Endothelial cell of umbilical vein (primary cell): ENCODE data around the gene PAGE4. TPM values are rescaled to one million over a fixed set of nuclear protein-coding genes. Genes with fewer than 3 reads are reported as not detected.

Experiments
- BruUV-seq: library from RNA; stranded (reverse); fragments of 400-500 nt; replicated peaks from 2 replicates; lab custom pipeline; 2021; lab: Mats Ljungman, UMichigan
- CTCF ChIA-PET: fragments of 300-600, 350-600 bp; sonication (Branson Sonifier 250); formaldehyde crosslinking; loops from one replicate; lab custom pipeline; 2021; ENCODE audit warnings: antibody characterized with exemption, inconsistent platforms; lab: Charles Lee
- POLR2A ChIA-PET: fragments of 300-600, 350-600 bp; sonication (Branson Sonifier 250); formaldehyde crosslinking; loops from one replicate; lab custom pipeline; 2021; ENCODE audit warnings: antibody characterized with exemption, inconsistent platforms; lab: Charles Lee
- DNase-seq: peaks from one replicate; pipeline ENCODE4 v3.0.0-alpha.2; 2011; ENCODE audit warnings: low read depth, low spot score
- FAIRE-seq: peaks from 2 replicates; lab custom pipeline; 2011; peaks lifted over from hg19 to GRCh38; lab: Jason Lieb, UNC
- H2AFZ ChIP-seq: 2 replicates; pipeline ENCODE4 v1.6.0; 2012; ENCODE audit warnings: low read depth, low read length, control low read depth, inconsistent platforms
- H3K27ac ChIP-seq: 2 replicates; pipeline ENCODE4 v1.5.1; 2011; ENCODE audit warnings: low read depth, mild to moderate bottlenecking, control low read depth, low read length, moderate library complexity; ENCODE audit not compliant: insufficient read depth
- H3K27me3 ChIP-seq, 2 experiments: 2 replicates each; pipeline versions ENCODE4 v1.6.0 to v1.6.1; 2011; ENCODE audit warnings: low read length in 2 of 2, mixed read lengths in 1 of 2; ENCODE audit not compliant: control insufficient read depth in 2 of 2, insufficient read depth in 2 of 2
- H3K36me3 ChIP-seq, 2 experiments: 2 replicates in 1 of 2; 3 replicates in 1 of 2; pipeline ENCODE4 v1.5.1; 2011; ENCODE audit warnings: low read length in 2 of 2, mild to moderate bottlenecking in 1 of 2, moderate library complexity in 1 of 2; ENCODE audit not compliant: control insufficient read depth in 2 of 2, insufficient read depth in 2 of 2; ENCODE audit errors: extremely low read depth in 1 of 2
- H3K4me1 ChIP-seq: 3 replicates; pipeline ENCODE4 v1.5.1; 2011; ENCODE audit warnings: mild to moderate bottlenecking, low read length; ENCODE audit not compliant: control insufficient read depth, insufficient read depth; ENCODE audit errors: extremely low read depth
- H3K4me2 ChIP-seq: 2 replicates; pipeline ENCODE4 v1.6.1; 2011; ENCODE audit warnings: low read length, control low read depth, mixed read lengths; ENCODE audit not compliant: insufficient read depth
- H3K4me3 ChIP-seq, 3 experiments: fragments of 200-600 bp in 1 of 3; sonication (generic), shearing (Covaris generic) in 1 of 3; replicated peaks in 1 of 3; 2 replicates each; pipeline ENCODE4 v1.5.1; 2011 to 2016; ENCODE audit warnings: control low read depth in 3 of 3, low read length in 3 of 3, mild to moderate bottlenecking in 2 of 3, inconsistent platforms in 1 of 3, low read depth in 1 of 3, moderate library complexity in 1 of 3; ENCODE audit not compliant: insufficient read depth in 1 of 3
- H3K79me2 ChIP-seq: 2 replicates; pipeline ENCODE4 v1.6.0; 2012; ENCODE audit warnings: low read length, inconsistent platforms; ENCODE audit not compliant: control insufficient read depth, insufficient read depth
- H3K9ac ChIP-seq: replicated peaks from 2 replicates; pipeline ENCODE3; 2011; ENCODE audit warnings: low read length, control low read depth; ENCODE audit not compliant: insufficient read depth; ENCODE audit errors: extremely low read depth
- H3K9me1 ChIP-seq: replicated peaks from 3 replicates; pipeline ENCODE4 v1.6.0; 2011; ENCODE audit warnings: mild to moderate bottlenecking, low read length; ENCODE audit not compliant: control insufficient read depth, insufficient read depth; ENCODE audit errors: extremely low read depth
- H3K9me3 ChIP-seq: replicated peaks from 2 replicates; pipeline ENCODE4 v1.5.1; 2012; ENCODE audit warnings: low read length, inconsistent platforms; ENCODE audit not compliant: control insufficient read depth, insufficient read depth
- H4K20me1 ChIP-seq: replicated peaks from 2 replicates; pipeline ENCODE3; 2011; ENCODE audit warnings: mild to moderate bottlenecking, low read length; ENCODE audit not compliant: control insufficient read depth, insufficient read depth; ENCODE audit errors: extremely low read depth
- CTCF ChIP-seq, 2 donors: IDR thresholded peaks; 1 replicate in 1 of 2; 2 replicates in 1 of 2; pipeline ENCODE4 v1.5.1; 2011; ENCODE audit warnings: low read length in 2 of 2, mild to moderate bottlenecking in 2 of 2, moderate library complexity in 2 of 2, control low read depth in 1 of 2, inconsistent platforms in 1 of 2, low read depth in 1 of 2; ENCODE audit not compliant: insufficient read depth in 1 of 2; ENCODE audit errors: extremely low read depth in 1 of 2
- EZH2 ChIP-seq: IDR thresholded peaks from 2 replicates; pipeline ENCODE4 v1.6.1; 2012; ENCODE audit warnings: borderline replicate concordance, low read depth, mild to moderate bottlenecking, moderate library complexity, low read length, inconsistent platforms; ENCODE audit not compliant: severe bottlenecking
- FOS ChIP-seq: IDR thresholded peaks from 2 replicates; pipeline ENCODE4 v1.6.1; 2011; ENCODE audit warnings: mild to moderate bottlenecking, low read length, moderate library complexity, borderline replicate concordance; ENCODE audit not compliant: insufficient read depth
- GATA2 ChIP-seq: IDR thresholded peaks from 2 replicates; pipeline ENCODE4 v1.7.0; 2011; ENCODE audit warnings: low read depth, mild to moderate bottlenecking, moderate library complexity, mixed read lengths, low read length; ENCODE audit not compliant: insufficient read length, insufficient read depth
- JUN ChIP-seq: IDR thresholded peaks from 2 replicates; pipeline ENCODE4 v1.6.1; 2011; ENCODE audit warnings: borderline replicate concordance, low read depth; ENCODE audit not compliant: insufficient read length, insufficient read depth
- MAX ChIP-seq: IDR thresholded peaks from 2 replicates; pipeline ENCODE4 v1.6.1; 2011; ENCODE audit not compliant: insufficient read depth, insufficient read length
- MYC ChIP-seq: IDR thresholded peaks from one replicate; pipeline ENCODE4 v1.6.1; 2011; ENCODE audit warnings: mild to moderate bottlenecking, low read depth, low read length
- POLR2A ChIP-seq: IDR thresholded peaks from 2 replicates; pipeline ENCODE4 v1.6.1; 2012; ENCODE audit warnings: low read depth, mild to moderate bottlenecking, control low read depth, low read length
- POLR2AphosphoS5 ChIP-seq: IDR thresholded peaks from 2 replicates; pipeline ENCODE4 v1.6.1; 2012; ENCODE audit warnings: low read depth, mild to moderate bottlenecking, control low read depth, low read length, moderate library complexity; ENCODE audit not compliant: insufficient read depth
- dilution Hi-C: fragments of 300-500 bp; cut with MboI; formaldehyde crosslinking; loops from one replicate; pipeline ENCODE4 v1.15.0; 2019; ENCODE audit warnings: low sequenced_read_pairs; ENCODE audit not compliant: extremely low pct_ligation_motif_present
- intact Hi-C: fragments of 100-400 bp; cut with micrococcal nuclease; formaldehyde crosslinking; loops from one replicate; pipeline ENCODE4 v1.10.0; 2022
- polyA plus RNA-seq, 4 experiments: library from polyadenylated mRNA; depleted of rRNA in 3 of 4; stranded (reverse) in 3 of 4; unstranded in 1 of 4; fragments of >200 nt; gene quantifications; 2 replicates each; pipeline versions ENCODE4 v1.2.1 to v1.2.3, GENCODE V29; 2011 to 2012; ENCODE audit warnings: missing spikeins in 1 of 4
- total RNA-seq: library from RNA; stranded (reverse); gene quantifications from 2 replicates; pipeline ENCODE4 v1.2.3, GENCODE V29; 2021

Gene PAGE4
- total and polyA plus RNA-seq, 2 donors (not counting 3 experiments of a cell fraction or from before 2014, with no cell fraction given) = not detected

DNA sequence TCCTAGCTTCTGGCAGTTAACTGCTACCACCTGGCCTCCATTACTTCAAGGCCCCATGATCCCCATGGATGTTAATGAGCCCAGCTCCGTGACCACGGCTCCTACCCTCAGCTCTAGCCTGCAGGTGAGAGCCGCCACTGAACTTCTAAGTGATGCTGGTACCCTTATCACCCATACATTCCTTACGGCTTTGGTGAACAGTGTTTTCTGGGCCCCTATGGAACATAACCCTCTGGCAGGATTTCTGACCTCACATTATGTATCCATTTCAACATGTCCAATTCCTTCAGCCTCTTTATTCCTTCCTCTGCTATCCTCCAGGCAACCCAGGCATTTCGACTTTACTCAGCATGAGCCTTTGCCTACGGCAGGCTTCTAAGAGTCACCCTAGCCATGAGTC is 24.6 kb downstream of the PAGE4 start:
- Histone ChIP-seq H3K9ac (no peak overlapping the region), H3K27me3 (no peaks in the 10 kb centered on the region), H4K20me1 (no peaks in the 10 kb centered on the region), H3K4me3 (no peak overlapping the region), H3K4me2 (no peak overlapping the region), H3K9me3 (no peaks in the 10 kb centered on the region), H3K9me1 (no peaks in the 10 kb centered on the region), H3K36me3 (no peaks in the 10 kb centered on the region), H2AFZ (no peak overlapping the region), H3K4me1 (no peaks in the 10 kb centered on the region), H3K27ac (no peak overlapping the region), H3K79me2 (no peaks in the 10 kb centered on the region)
- POLR2A ChIA-PET = no interaction called here
- BruUV-seq = no TSS peak
- CTCF ChIA-PET = no interaction called here
- intact Hi-C loops = no loop called here
- dilution Hi-C loops = no loop called here
- DNase-seq (no peak), FAIRE-seq (no peak)
- no peak for TF ChIP-seq CTCF (IDR thresholded peaks at IDR 0.05; ENCODE audit: extremely low read depth in 1 of 2, insufficient read depth in 1 of 2, low read depth in 1 of 2, low read length in 2 of 2)
- no peak for TF ChIP-seq JUN
- TF ChIP-seq EZH2 = no peak
- TF ChIP-seq POLR2AphosphoS5 = no peak
- no peak for TF ChIP-seq FOS
- TF ChIP-seq MAX = no peak
- TF ChIP-seq GATA2 = no peak
- no peak for TF ChIP-seq POLR2A
- TF ChIP-seq MYC = no peak
